H1 (cell line): Measurements from ENCODE around the gene TRIM56.

Experiments
- BACH1 ChIP-seq: IDR thresholded peaks from 2 replicates; pipeline ENCODE4 v1.6.1; 2012; ENCODE audit warnings: low read length, improper control_type of control experiment
- POLR2AphosphoS5 ChIP-seq: IDR thresholded peaks from 2 replicates; pipeline ENCODE4 v1.6.1; 2011; ENCODE audit warnings: low read depth, low read length
- TF ChIP-seq, protein P1 (sequence below), 3 experiments: IDR thresholded peaks; 1 replicate in 2 of 3; 2 replicates in 1 of 3; pipeline versions ENCODE4 v1.5.1 to v1.6.1; 2011; ENCODE audit warnings: low read length in 3 of 3, mild to moderate bottlenecking in 3 of 3, inconsistent platforms in 2 of 3, low read depth in 1 of 3, moderate library complexity in 1 of 3; ENCODE audit not compliant: insufficient read depth in 1 of 3; ENCODE audit errors: control extremely low read depth in 1 of 3
- TF ChIP-seq, protein P2 (sequence below): IDR thresholded peaks from 2 replicates; pipeline ENCODE4 v1.6.1; 2012; ENCODE audit warnings: low read length, inconsistent platforms

DNA sequence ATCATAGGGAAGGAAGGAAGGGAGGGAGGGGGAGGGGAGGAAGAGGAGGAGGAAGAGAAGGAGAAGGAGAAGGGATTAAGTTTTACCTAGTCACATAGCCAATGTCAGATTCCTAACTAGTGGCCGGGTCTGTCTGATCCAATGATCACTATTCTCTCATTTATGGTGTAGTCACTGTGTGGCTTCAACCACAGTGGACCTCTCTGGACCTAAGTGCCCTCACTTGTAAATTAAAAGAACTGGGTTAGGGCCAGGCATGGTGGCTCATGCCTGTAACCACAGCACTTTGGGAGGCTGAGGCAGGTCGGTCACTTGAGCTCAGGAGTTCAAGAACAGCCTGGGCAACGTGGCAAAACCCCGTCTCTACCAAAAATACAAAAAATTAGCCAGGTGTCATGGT is 35.0 kb downstream of the TRIM56 start:
- TF ChIP-seq BACH1, result no peak
- TF ChIP-seq, protein P1, sequence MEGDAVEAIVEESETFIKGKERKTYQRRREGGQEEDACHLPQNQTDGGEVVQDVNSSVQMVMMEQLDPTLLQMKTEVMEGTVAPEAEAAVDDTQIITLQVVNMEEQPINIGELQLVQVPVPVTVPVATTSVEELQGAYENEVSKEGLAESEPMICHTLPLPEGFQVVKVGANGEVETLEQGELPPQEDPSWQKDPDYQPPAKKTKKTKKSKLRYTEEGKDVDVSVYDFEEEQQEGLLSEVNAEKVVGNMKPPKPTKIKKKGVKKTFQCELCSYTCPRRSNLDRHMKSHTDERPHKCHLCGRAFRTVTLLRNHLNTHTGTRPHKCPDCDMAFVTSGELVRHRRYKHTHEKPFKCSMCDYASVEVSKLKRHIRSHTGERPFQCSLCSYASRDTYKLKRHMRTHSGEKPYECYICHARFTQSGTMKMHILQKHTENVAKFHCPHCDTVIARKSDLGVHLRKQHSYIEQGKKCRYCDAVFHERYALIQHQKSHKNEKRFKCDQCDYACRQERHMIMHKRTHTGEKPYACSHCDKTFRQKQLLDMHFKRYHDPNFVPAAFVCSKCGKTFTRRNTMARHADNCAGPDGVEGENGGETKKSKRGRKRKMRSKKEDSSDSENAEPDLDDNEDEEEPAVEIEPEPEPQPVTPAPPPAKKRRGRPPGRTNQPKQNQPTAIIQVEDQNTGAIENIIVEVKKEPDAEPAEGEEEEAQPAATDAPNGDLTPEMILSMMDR (IDR thresholded peaks at IDR 0.05; ENCODE audit: control extremely low read depth in 1 of 3, insufficient read depth in 1 of 3, low read depth in 1 of 3, low read length in 3 of 3), result no peak
- TF ChIP-seq, protein P2, sequence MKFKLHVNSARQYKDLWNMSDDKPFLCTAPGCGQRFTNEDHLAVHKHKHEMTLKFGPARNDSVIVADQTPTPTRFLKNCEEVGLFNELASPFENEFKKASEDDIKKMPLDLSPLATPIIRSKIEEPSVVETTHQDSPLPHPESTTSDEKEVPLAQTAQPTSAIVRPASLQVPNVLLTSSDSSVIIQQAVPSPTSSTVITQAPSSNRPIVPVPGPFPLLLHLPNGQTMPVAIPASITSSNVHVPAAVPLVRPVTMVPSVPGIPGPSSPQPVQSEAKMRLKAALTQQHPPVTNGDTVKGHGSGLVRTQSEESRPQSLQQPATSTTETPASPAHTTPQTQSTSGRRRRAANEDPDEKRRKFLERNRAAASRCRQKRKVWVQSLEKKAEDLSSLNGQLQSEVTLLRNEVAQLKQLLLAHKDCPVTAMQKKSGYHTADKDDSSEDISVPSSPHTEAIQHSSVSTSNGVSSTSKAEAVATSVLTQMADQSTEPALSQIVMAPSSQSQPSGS, result no peak
- no peak for TF ChIP-seq POLR2AphosphoS5
